Fibroblast of gingiva (primary cell): ENCODE data around the gene GRK3.

ENCODE experiments used
- DNase-seq: peaks from one replicate; pipeline ENCODE4 v3.0.0-alpha.2; 2011; ENCODE audit warnings: low read depth

Gene GRK3

GRCh38 chr22:25759825-25760231 is 195.4 kb downstream of the GRK3 start:
- DNase-seq, result peak; percentile 86

- no peak for DNase-seq
Measured at GRCh38 chr22:25760294-25760693, 195.8 kb downstream of the GRK3 start.

- no peak for DNase-seq
Measured at GRCh38 chr22:25760848-25761595, 196.5 kb downstream of the GRK3 start.

DNA sequence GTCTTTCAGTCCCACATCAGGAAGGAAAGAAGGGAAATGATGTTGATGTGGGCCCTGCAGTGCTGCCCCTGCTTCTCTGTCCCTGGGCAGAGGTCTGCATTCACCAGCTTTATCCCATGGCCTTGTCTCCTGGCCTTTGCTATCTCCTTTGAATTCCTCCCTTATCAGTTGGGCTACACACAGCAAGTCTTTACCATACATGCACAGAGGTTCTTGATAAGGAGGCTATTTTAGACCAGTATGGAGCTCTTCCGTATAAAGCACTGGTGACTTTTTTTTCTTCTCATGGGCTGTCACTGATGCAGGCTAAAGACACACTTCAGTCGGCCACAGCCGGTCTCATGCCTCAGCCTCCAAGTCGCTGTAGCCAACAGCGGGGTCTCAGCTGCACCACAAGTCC is 197.7 kb downstream of the GRK3 start:
- no peak for DNase-seq

GRCh38 chr22:25763239-25763777 is 198.8 kb downstream of the GRK3 start:
- DNase-seq, result no peak

DNA sequence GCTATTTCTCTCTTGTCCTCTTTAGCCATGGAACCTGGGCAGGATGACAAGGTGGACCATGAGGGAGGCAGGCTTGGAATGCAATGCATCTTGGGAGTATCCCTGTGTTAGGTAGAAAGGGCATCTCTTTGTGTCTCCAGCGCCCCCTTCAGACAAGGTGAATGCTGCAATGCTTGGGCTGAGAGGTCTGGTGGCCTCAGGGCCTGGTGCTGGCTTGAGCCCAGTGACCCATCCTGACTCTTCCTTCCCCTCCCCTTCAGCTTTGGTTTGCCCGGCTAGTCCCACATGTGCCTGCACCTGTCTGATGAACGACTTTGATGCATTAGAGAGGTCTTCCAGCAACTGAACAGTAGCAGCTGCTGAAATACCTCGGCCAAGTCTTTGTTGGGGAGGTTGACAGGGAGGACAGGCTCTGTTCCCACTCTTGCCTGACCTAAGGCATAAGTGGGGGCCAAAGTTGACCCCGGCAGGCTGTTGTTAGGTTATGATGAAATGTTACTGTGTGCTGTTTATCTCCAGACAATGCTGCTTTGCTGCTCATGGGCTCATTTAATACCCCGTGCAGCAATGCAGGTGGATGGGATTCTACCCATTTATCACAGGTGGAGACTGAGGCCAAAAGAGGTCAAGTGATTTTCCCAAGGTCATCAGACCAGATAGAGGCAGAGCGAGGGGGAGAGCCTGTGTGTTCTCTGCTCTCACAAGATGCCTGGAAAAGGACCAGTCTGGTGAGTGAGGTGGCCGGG is 200.0 kb downstream of the GRK3 start:
- no peak for DNase-seq

DNA sequence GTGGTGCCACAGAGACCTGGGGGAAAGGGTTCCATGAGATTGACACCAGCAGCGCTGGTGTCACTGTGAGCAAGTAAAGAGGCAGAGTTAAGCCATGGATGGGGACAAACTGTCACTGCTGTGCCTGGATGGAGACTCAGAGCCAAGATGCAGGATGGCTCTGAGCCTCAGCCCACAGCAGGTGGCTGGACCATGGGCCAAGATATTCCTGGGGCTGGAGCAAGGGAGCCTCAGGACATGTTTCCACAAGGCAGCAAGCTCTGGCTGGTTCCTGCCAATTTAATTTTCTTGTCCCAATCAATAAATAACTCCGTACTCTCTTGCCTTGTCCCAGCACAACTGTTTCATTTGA is 200.5 kb downstream of the GRK3 start:
- no peak for DNase-seq

GRCh38 chr22:25765801-25766200 is 201.3 kb downstream of the GRK3 start:
- no peak for DNase-seq

GRCh38 chr22:25766418-25766817 is 201.9 kb downstream of the GRK3 start:
- DNase-seq, result no peak

DNA sequence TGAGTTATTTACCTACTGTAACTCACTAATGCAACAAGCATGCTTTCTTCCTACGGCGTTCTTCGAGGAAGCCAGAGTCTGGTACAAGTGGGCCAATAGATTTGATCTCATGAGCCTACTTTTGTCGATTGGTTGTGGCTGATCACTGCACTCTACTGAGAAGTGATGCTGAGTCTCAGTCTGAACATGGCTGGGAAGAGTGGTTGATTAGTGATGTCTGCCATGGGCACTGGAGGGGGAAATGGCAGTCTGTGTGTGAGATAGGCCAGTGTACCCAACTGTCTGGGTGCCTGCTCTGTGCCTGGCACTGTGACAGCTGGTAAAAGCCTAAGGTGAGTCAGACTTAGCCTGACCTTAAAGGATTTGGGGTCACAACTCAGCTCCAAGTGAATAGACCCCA is 205.9 kb downstream of the GRK3 start:
- no peak for DNase-seq

DNA sequence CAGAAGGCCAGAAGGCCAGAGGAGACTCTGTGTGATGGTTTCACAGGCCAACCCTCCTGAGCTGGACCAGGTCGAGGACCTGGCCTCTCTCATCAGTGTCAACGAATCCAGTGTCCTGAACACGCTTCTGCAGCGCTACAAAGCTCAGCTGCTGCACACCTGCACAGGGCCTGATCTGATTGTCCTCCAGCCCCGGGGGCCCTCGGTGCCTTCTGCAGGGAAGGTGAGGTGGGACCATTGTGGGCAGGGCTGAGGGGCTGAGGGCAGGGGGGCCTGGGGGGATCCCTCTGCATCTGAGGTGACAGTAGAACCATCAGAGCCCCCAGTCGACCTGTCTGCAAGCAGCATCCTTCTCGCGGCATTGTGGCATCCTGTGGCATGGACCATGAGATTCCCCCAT is 207.8 kb downstream of the GRK3 start:
- no peak for DNase-seq

DNA sequence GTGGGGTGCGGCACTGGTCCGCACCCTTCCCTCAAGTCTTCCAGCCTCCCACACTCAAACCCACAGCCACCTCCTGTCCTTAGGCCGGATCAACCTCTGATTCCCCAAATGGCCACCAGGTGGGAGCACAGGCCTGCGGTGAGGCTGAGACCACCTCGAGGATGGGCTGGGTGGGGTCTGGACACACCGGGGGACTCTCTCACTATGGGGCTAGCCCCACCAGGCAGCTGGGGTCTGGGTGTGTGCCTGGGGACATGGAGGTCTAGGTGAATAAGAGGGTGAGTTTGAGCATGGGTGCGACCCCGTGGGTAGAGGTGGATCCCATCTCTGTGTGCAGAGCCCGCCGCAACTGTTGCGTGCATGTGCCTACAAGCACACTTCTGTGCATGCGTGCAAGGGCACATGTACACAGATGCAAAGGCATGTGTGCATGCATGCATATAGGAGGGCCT is 210.1 kb downstream of the GRK3 start:
- no peak for DNase-seq

GRCh38 chr22:25775531-25775930 is 211.1 kb downstream of the GRK3 start:
- DNase-seq, result no peak

DNA sequence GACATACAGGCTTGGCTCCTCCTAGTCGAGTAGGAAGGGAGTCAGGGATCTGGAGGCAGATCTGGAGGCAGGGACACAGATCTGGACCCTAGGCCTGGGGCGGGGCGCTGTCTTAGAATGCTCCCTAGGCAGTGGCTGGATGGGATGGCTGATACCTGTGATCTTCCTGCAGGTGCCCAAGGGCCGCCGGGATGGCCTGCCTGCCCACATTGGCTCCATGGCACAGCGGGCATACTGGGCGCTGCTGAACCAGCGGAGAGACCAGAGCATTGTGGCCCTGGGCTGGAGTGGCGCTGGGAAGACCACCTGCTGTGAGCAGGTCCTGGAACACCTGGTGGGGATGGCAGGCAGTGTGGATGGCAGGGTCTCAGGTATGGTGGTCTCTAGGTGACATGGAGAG is 212.9 kb downstream of the GRK3 start:
- DNase-seq, result no peak

DNA sequence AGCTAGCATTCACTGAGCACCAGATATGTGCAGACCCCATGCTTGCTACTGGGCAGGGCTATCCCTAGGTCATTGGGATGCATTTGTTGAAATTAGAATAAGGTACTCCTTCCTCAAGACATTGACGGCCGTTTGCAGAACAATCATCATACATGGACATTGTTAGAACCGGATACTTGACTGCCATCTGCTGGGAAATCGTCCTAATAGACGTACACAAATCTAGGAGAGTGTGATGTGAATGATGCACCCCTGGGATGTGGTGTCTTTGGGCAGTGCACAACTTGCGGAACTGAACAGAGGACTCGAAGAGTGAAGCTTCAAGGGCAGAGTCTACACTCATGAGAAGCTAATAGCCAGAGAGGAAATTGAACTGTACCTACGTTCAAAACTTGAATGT is 213.4 kb downstream of the GRK3 start:
- DNase-seq, result peak; percentile 33
